Calu3 (cell line): ENCODE measurements around the gene KIF15. TPM values are rescaled to one million over a fixed set of nuclear protein-coding genes. Genes with fewer than 3 reads are reported as not detected.
"Not testable (repeated sequence)": the region's sequence is repeated elsewhere in the genome, so short reads cannot be mapped to it uniquely, and the experiment has no call there.

ENCODE experiments used
- BruUV-seq: library from RNA; stranded (reverse); fragments of 400-500 nt; replicated peaks from 2 replicates; lab custom pipeline; 2021; lab: Mats Ljungman, UMichigan
- CTCF ChIA-PET: fragments of 300-600 bp; sonication (Branson Sonifier 250); formaldehyde crosslinking; loops from one replicate; lab custom pipeline; 2022; ENCODE audit warnings: antibody characterized with exemption; lab: Charles Lee
- DNase-seq: peaks from one replicate; pipeline ENCODE4 v3.0.0; 2022
- H3K27ac Mint-ChIP-seq: one replicate; pipeline ENCODE4 v1.8.0; 2022; ENCODE audit warnings: mixed read lengths; ENCODE audit not compliant: unreplicated experiment
- H3K27me3 Mint-ChIP-seq: one replicate; pipeline ENCODE4 v1.8.0; 2022; ENCODE audit warnings: mixed read lengths; ENCODE audit not compliant: unreplicated experiment
- H3K36me3 Mint-ChIP-seq: one replicate; pipeline ENCODE4 v1.8.0; 2022; ENCODE audit warnings: mild to moderate bottlenecking, moderate library complexity, mixed read lengths; ENCODE audit not compliant: insufficient read depth, unreplicated experiment
- H3K4me1 Mint-ChIP-seq: one replicate; pipeline ENCODE4 v1.8.0; 2022; ENCODE audit warnings: mild to moderate bottlenecking, low read depth, mixed read lengths; ENCODE audit not compliant: unreplicated experiment
- H3K4me3 Mint-ChIP-seq: one replicate; pipeline ENCODE4 v1.8.0; 2022; ENCODE audit warnings: mild to moderate bottlenecking, low read depth, moderate library complexity, mixed read lengths; ENCODE audit not compliant: unreplicated experiment
- H3K9me3 Mint-ChIP-seq: one replicate; pipeline ENCODE4 v1.8.0; 2022; ENCODE audit warnings: low read depth, mixed read lengths; ENCODE audit not compliant: unreplicated experiment
- CTCF ChIP-seq: fragments of 200-600 bp; IDR thresholded peaks from one replicate; pipeline ENCODE4 v1.8.0; 2022; ENCODE audit warnings: antibody characterized with exemption; ENCODE audit not compliant: unreplicated experiment
- intact Hi-C: fragments of 100-400 bp; cut with micrococcal nuclease; formaldehyde crosslinking; loops from one replicate; pipeline ENCODE4 v1.10.0; 2022; ENCODE audit not compliant: unreplicated experiment
- total RNA-seq: library from RNA; stranded (reverse); gene quantifications from 2 replicates; pipeline ENCODE4 v1.2.3, GENCODE V29; 2022

KIF15 gene
- total RNA-seq, 1 experiment from 2014 or later: 18.4 TPM

- CTCF ChIA-PET: no interaction called here
- no TSS peak for BruUV-seq
- Mint-ChIP-seq H3K4me1 (no peaks in the 10 kb centered on the region), H3K27me3 (no peaks in the 10 kb centered on the region), H3K9me3 (no peaks in the 10 kb centered on the region), H3K4me3 (no peak overlapping the region), H3K27ac (no peak overlapping the region), H3K36me3 (peaks cover 13% of the 10 kb centered on the region)
- no peak for TF ChIP-seq CTCF
- DNase-seq: no peak
- intact Hi-C loops: no loop called here
These were observed 84.2 kb downstream of the KIF15 start for GRCh38 chr3:44845528-44846520.

GRCh38 chr3:44848634-44849033 is 87.0 kb downstream of the KIF15 start:
- BruUV-seq: no TSS peak
- CTCF ChIA-PET: no interaction called here
- DNase-seq: no peak
- H3K36me3 Mint-ChIP-seq: peaks cover 8% of the 10 kb centered on the region
- no peaks in the 10 kb centered on the region for H3K4me1 Mint-ChIP-seq
- no peaks in the 10 kb centered on the region for H3K9me3 Mint-ChIP-seq
- intact Hi-C loops: no loop called here
- no peak for TF ChIP-seq CTCF
- no peaks in the 10 kb centered on the region for H3K27me3 Mint-ChIP-seq
- H3K4me3 Mint-ChIP-seq: no peak overlapping the region
- H3K27ac Mint-ChIP-seq: no peak overlapping the region

GRCh38 chr3:44856663-44857062 is 95.1 kb downstream of the KIF15 start:
- DNase-seq, CTCF ChIA-PET, BruUV-seq: not testable (repeated sequence)

GRCh38 chr3:44860117-44860516 is 98.5 kb downstream of the KIF15 start:
- H3K27me3 Mint-ChIP-seq: no peaks in the 10 kb centered on the region
- CTCF ChIA-PET: no interaction called here
- no peaks in the 10 kb centered on the region for H3K9me3 Mint-ChIP-seq
- no peak overlapping the region for H3K4me3 Mint-ChIP-seq
- no peak for TF ChIP-seq CTCF
- no peak for DNase-seq
- H3K4me1 Mint-ChIP-seq: no peaks in the 10 kb centered on the region
- intact Hi-C loops: no loop called here
- peaks cover 16% of the 10 kb centered on the region for H3K36me3 Mint-ChIP-seq
- no peak overlapping the region for H3K27ac Mint-ChIP-seq
- no TSS peak for BruUV-seq

More at GRCh38 chr3:44856663-44857062, 95.1 kb downstream of the KIF15 start:
- H3K4me3 Mint-ChIP-seq, H3K36me3 Mint-ChIP-seq, intact Hi-C loops, H3K4me1 Mint-ChIP-seq, H3K9me3 Mint-ChIP-seq, H3K27me3 Mint-ChIP-seq, H3K27ac Mint-ChIP-seq: not testable (repeated sequence)
